ENCODE measurements around the gene RTKN2. TPM values are rescaled to one million over a fixed set of nuclear protein-coding genes. Genes with fewer than 3 reads are reported as not detected.

Gene RTKN2
- total RNA-seq, 2 donors from 2014 or later, result 11.5 to 19.1 TPM

DNA sequence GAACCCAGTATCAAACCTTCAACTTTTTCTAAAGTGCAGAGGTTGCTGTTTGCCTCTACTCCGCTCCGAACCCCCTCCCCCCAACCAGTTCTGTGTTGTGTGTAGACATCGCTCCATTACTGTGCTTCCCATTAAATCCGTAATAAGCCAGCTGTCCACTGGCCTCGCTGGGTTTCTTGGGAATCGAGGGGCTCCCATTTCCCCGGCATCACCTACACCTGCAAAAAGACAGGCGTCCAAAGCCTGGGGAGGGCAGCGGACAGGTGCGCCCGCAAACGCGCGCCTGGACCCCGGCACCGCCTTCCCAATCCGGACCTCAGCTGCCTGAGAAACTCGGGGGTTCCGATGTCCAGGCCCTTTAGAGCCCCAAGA, 631 bp downstream of the RTKN2 start:
- no peak for DNase-seq
- Histone ChIP-seq H3K4me1 (ENCODE audit: control insufficient read depth, insufficient read depth, low read length) (peaks cover 6% of the 10 kb centered on the region), H3K27ac (ENCODE audit: low read depth, low read length) (peak overlapping the region; percentile 79), H3K4me3 (ENCODE audit: low read length) (peak overlapping the region; percentile 94), H3K9me3 (ENCODE audit: control insufficient read depth, low read length) (no peaks in the 10 kb centered on the region), H3K27me3 (ENCODE audit: control insufficient read depth, insufficient read depth, low read length, poor library complexity, severe bottlenecking) (peaks cover 37% of the 10 kb centered on the region), H3K9ac (ENCODE audit: extremely low read depth, low read length, poor library complexity, severe bottlenecking) (peak overlapping the region; percentile 61), H3K36me3 (ENCODE audit: control insufficient read depth, insufficient read depth, low read length) (no peaks in the 10 kb centered on the region)
- Mint-ChIP-seq H3K27me3 (ENCODE audit: insufficient read depth) (peaks cover 15% of the 10 kb centered on the region), H3K9me3 (no peaks in the 10 kb centered on the region), H3K27ac (peak overlapping the region; percentile 75), H3K4me3 (peak overlapping the region; percentile 82), H3K36me3 (ENCODE audit: low read depth) (no peaks in the 10 kb centered on the region), H3K4me1 (peaks cover 14% of the 10 kb centered on the region)
- TF ChIP-seq, protein P1, sequence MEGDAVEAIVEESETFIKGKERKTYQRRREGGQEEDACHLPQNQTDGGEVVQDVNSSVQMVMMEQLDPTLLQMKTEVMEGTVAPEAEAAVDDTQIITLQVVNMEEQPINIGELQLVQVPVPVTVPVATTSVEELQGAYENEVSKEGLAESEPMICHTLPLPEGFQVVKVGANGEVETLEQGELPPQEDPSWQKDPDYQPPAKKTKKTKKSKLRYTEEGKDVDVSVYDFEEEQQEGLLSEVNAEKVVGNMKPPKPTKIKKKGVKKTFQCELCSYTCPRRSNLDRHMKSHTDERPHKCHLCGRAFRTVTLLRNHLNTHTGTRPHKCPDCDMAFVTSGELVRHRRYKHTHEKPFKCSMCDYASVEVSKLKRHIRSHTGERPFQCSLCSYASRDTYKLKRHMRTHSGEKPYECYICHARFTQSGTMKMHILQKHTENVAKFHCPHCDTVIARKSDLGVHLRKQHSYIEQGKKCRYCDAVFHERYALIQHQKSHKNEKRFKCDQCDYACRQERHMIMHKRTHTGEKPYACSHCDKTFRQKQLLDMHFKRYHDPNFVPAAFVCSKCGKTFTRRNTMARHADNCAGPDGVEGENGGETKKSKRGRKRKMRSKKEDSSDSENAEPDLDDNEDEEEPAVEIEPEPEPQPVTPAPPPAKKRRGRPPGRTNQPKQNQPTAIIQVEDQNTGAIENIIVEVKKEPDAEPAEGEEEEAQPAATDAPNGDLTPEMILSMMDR (conservative IDR thresholded peaks at IDR 0.05), result no peak
- WGBS, 2 experiments (ENCODE audit: insufficient coverage in 1 of 2, insufficient read length in 1 of 2), result 0% methylated on average over 4 to 19 of the region's 19 CpGs

DNA sequence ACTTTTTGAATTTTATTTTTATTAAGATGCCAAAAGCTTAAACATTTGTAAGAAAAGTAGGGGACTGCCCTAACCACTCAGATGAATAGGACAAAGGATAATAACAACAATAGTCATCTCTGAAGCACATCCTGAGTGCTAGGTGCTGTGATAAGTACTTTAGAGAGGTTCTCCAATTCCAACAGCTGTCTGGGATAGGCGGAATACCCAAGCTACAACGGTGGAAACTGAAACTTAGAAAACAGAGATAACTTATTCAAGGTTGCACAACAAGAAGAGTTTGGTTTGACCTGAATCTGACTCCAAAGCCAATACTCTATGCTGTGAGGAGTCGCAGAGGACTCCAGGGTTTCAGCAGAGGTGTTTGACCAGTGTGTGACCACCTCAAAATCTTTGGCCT, 2.0 kb downstream of the RTKN2 start:
- TF ChIP-seq, protein P1 (conservative IDR thresholded peaks at IDR 0.05), result no peak
- Histone ChIP-seq H3K27me3 (ENCODE audit: control insufficient read depth, insufficient read depth, low read length, poor library complexity, severe bottlenecking) (peaks cover 25% of the 10 kb centered on the region), H3K27ac (ENCODE audit: low read depth, low read length) (no peak overlapping the region), H3K9me3 (ENCODE audit: control insufficient read depth, low read length) (no peaks in the 10 kb centered on the region), H3K36me3 (ENCODE audit: control insufficient read depth, insufficient read depth, low read length) (peaks cover 9% of the 10 kb centered on the region), H3K4me1 (ENCODE audit: control insufficient read depth, insufficient read depth, low read length) (peaks cover 6% of the 10 kb centered on the region), H3K9ac (ENCODE audit: extremely low read depth, low read length, poor library complexity, severe bottlenecking) (no peak overlapping the region), H3K4me3 (ENCODE audit: low read length) (peak overlapping the region; percentile 94)
- DNase-seq, result no peak
- Mint-ChIP-seq H3K4me3 (peak overlapping the region; percentile 82), H3K9me3 (no peaks in the 10 kb centered on the region), H3K27ac (no peak overlapping the region), H3K4me1 (peaks cover 14% of the 10 kb centered on the region), H3K27me3 (ENCODE audit: insufficient read depth) (peaks cover 12% of the 10 kb centered on the region), H3K36me3 (ENCODE audit: low read depth) (no peaks in the 10 kb centered on the region)
- 94 to 100% methylated on average over 3 of the region's 3 CpGs for WGBS, 2 experiments (ENCODE audit: insufficient coverage in 1 of 2, insufficient read length in 1 of 2)

DNA sequence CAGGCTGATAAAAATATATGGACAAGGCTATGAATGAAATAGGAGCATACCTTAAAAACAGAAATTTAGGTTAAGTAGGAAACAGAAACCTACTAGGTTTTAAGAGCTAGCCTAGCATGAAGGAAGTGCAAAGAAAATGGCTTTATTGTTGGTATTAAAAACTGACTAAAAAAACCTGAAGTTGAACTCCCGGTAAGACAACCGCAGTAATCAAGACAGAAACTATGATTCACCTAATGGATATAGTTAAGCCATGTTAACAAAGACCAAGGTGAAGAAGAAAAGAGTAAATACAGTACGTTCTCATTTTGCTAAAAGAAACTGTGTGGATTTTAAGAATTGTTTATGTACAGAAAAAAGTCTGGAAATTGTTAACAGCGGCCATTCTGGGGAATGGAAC, 2.5 kb downstream of the RTKN2 start:
- no peak overlapping the region for H3K4me3 Mint-ChIP-seq
- TF ChIP-seq, protein P1 (conservative IDR thresholded peaks at IDR 0.05), result no peak
- no peak overlapping the region for H3K4me3 ChIP-seq (ENCODE audit: low read length)
- peaks cover 20% of the 10 kb centered on the region for H3K27me3 ChIP-seq (ENCODE audit: control insufficient read depth, insufficient read depth, low read length, poor library complexity, severe bottlenecking)
- no peak for DNase-seq
- H3K9me3 Mint-ChIP-seq, result no peaks in the 10 kb centered on the region
- no peaks in the 10 kb centered on the region for H3K9me3 ChIP-seq (ENCODE audit: control insufficient read depth, low read length)
- WGBS, 2 experiments (ENCODE audit: insufficient coverage in 1 of 2, insufficient read length in 1 of 2), result 71 to 75% methylated on average over 4 of the region's 4 CpGs
- peaks cover 12% of the 10 kb centered on the region for H3K27me3 Mint-ChIP-seq (ENCODE audit: insufficient read depth)
- peaks cover 14% of the 10 kb centered on the region for H3K4me1 Mint-ChIP-seq
- no peaks in the 10 kb centered on the region for H3K36me3 Mint-ChIP-seq (ENCODE audit: low read depth)
- no peak overlapping the region for H3K27ac Mint-ChIP-seq
- H3K27ac ChIP-seq (ENCODE audit: low read depth, low read length), result no peak overlapping the region
- H3K36me3 ChIP-seq (ENCODE audit: control insufficient read depth, insufficient read depth, low read length), result peaks cover 9% of the 10 kb centered on the region
- H3K4me1 ChIP-seq (ENCODE audit: control insufficient read depth, insufficient read depth, low read length), result peaks cover 6% of the 10 kb centered on the region
- no peak overlapping the region for H3K9ac ChIP-seq (ENCODE audit: extremely low read depth, low read length, poor library complexity, severe bottlenecking)
